DND-41 (cell line): ENCODE data around the gene NPRL2.
A peak's percentile ranks its signal among the peaks of the same experiment; 100 is the strongest.

Experiments
- ATAC-seq: fragments of 200-7000 bp; cut with Tn5 transposase; 3 replicates; pipeline ENCODE4 v1.9.1; 2021; ENCODE audit warnings: low read depth; ENCODE audit not compliant: insufficient read depth
- DNase-seq: peaks from one replicate; pipeline ENCODE4 v3.0.0-alpha.2; 2020
- H2AFZ ChIP-seq: 2 replicates; pipeline ENCODE4 v1.6.0; 2012; ENCODE audit warnings: low read depth, low read length
- H3K27ac ChIP-seq: 2 replicates; pipeline ENCODE4 v1.5.1; 2012; ENCODE audit warnings: low read length, inconsistent platforms
- H3K27me3 ChIP-seq: fragments of 200-600 bp; sonication (generic); 2 replicates; pipeline ENCODE4 v1.6.0; 2012; ENCODE audit warnings: low read length, mild to moderate bottlenecking, inconsistent platforms; ENCODE audit not compliant: insufficient read depth, poor library complexity
- H3K36me3 ChIP-seq: 2 replicates; pipeline ENCODE4 v1.5.1; 2012; ENCODE audit warnings: low read length, inconsistent platforms; ENCODE audit not compliant: insufficient read depth
- H3K4me1 ChIP-seq: 2 replicates; pipeline ENCODE4 v1.5.1; 2012; ENCODE audit warnings: mild to moderate bottlenecking, low read length; ENCODE audit not compliant: insufficient read depth
- H3K4me2 ChIP-seq: 2 replicates; pipeline ENCODE4 v1.6.0; 2012; ENCODE audit warnings: mild to moderate bottlenecking, moderate library complexity, low read length, inconsistent platforms; ENCODE audit not compliant: insufficient read depth
- H3K4me3 ChIP-seq, 2 experiments: fragments of 200-600 bp in 1 of 2; shearing (Covaris generic) in 1 of 2; 2 replicates each; pipeline ENCODE4 v1.5.1; 2012 to 2016; ENCODE audit warnings: inconsistent platforms in 2 of 2, low read length in 2 of 2, mild to moderate bottlenecking in 2 of 2, low read depth in 1 of 2, moderate library complexity in 1 of 2
- H3K79me2 ChIP-seq: 2 replicates; pipeline ENCODE4 v1.6.0; 2012; ENCODE audit warnings: low read length, inconsistent platforms; ENCODE audit not compliant: insufficient read depth
- H3K9ac ChIP-seq: 2 replicates; pipeline ENCODE4 v1.6.0; 2012; ENCODE audit warnings: low read depth, mild to moderate bottlenecking, inconsistent platforms, low read length, moderate library complexity
- H3K9me3 ChIP-seq: 2 replicates; pipeline ENCODE4 v1.5.1; 2012; ENCODE audit warnings: low read length, moderate library complexity, mild to moderate bottlenecking, inconsistent platforms; ENCODE audit not compliant: insufficient read depth, severe bottlenecking
- H4K20me1 ChIP-seq: 2 replicates; pipeline ENCODE4 v1.6.0; 2012; ENCODE audit warnings: low read length; ENCODE audit not compliant: insufficient read depth
- EZH2 ChIP-seq: IDR thresholded peaks from 3 replicates; pipeline ENCODE4 v1.6.1; 2012; ENCODE audit warnings: borderline replicate concordance, low read depth, mild to moderate bottlenecking, moderate library complexity, low read length, inconsistent platforms; ENCODE audit not compliant: severe bottlenecking
- TF ChIP-seq, protein P1 (sequence below): IDR thresholded peaks from 2 replicates; pipeline ENCODE4 v1.5.1; 2012; ENCODE audit warnings: borderline replicate concordance, low read length, moderate library complexity, mild to moderate bottlenecking; ENCODE audit not compliant: poor library complexity, severe bottlenecking; ENCODE audit errors: extremely low read depth

NPRL2 gene

DNA sequence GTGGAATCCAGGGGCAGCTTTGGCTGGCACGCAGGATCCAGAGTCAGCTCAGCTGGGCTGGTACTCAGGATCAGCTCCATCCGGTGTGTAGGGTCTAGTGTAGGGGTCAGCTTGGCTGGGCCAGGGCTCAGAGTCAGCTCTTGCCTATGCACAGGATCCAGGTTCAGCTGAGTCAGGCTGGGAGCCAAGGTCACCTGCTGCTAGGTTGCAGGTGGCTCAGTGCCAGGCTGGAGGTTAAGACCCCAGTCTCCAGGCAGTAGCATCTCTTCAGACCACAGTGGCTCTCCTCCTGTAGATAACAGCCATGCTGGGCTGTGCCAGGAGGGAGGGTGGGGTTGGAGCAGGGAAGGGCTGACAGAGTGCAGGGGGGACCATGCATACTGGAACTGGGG, 53.2 kb downstream of the NPRL2 start:
- Histone ChIP-seq H3K4me3 (no peak overlapping the region), H3K79me2 (peaks cover 7% of the 10 kb centered on the region; the same call in 1 of the 2 replicates), H3K27ac (no peak overlapping the region), H3K9ac (no peak overlapping the region), H3K4me2 (peak overlapping the region; percentile 100; the same call in 1 of the 2 replicates), H4K20me1 (peaks cover 3% of the 10 kb centered on the region; the same call in 1 of the 2 replicates), H2AFZ (no peak overlapping the region), H3K4me1 (peaks cover 40% of the 10 kb centered on the region), H3K9me3 (no peaks in the 10 kb centered on the region), H3K36me3 (peaks cover 6% of the 10 kb centered on the region; the same call in 1 of the 2 replicates), H3K27me3 (no peaks in the 10 kb centered on the region)
- TF ChIP-seq EZH2, result no peak
- TF ChIP-seq, protein P1, sequence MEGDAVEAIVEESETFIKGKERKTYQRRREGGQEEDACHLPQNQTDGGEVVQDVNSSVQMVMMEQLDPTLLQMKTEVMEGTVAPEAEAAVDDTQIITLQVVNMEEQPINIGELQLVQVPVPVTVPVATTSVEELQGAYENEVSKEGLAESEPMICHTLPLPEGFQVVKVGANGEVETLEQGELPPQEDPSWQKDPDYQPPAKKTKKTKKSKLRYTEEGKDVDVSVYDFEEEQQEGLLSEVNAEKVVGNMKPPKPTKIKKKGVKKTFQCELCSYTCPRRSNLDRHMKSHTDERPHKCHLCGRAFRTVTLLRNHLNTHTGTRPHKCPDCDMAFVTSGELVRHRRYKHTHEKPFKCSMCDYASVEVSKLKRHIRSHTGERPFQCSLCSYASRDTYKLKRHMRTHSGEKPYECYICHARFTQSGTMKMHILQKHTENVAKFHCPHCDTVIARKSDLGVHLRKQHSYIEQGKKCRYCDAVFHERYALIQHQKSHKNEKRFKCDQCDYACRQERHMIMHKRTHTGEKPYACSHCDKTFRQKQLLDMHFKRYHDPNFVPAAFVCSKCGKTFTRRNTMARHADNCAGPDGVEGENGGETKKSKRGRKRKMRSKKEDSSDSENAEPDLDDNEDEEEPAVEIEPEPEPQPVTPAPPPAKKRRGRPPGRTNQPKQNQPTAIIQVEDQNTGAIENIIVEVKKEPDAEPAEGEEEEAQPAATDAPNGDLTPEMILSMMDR, result no peak
- ATAC-seq (no peak), DNase-seq (no peak)
